HUES48 (cell line): ENCODE measurements around the gene PLEKHO1.

ENCODE experiments used
- H3K27ac ChIP-seq: one replicate; pipeline ENCODE4 v1.7.0; 2013; ENCODE audit warnings: low read depth, low read length, inconsistent platforms
- H3K27me3 ChIP-seq: 2 replicates; pipeline ENCODE4 v1.6.1; 2013; ENCODE audit warnings: mild to moderate bottlenecking, low read length; ENCODE audit not compliant: control insufficient read depth, insufficient read depth
- H3K36me3 ChIP-seq: 2 replicates; pipeline ENCODE4 v1.6.1; 2013; ENCODE audit warnings: low read length; ENCODE audit not compliant: control insufficient read depth, insufficient read depth
- H3K4me1 ChIP-seq: 2 replicates; pipeline ENCODE4 v1.6.1; 2013; ENCODE audit warnings: mild to moderate bottlenecking, low read length; ENCODE audit not compliant: control insufficient read depth, insufficient read depth
- H3K4me3 ChIP-seq: 2 replicates; pipeline ENCODE4 v1.5.1; 2013; ENCODE audit warnings: mild to moderate bottlenecking, low read depth, low read length
- H3K9ac ChIP-seq: 2 replicates; pipeline ENCODE4 v1.6.1; 2013; ENCODE audit warnings: mild to moderate bottlenecking, low read depth, low read length, moderate library complexity
- H3K9me3 ChIP-seq: 2 replicates; pipeline ENCODE4 v1.6.1; 2013; ENCODE audit warnings: low read length; ENCODE audit not compliant: control insufficient read depth, insufficient read depth

Gene PLEKHO1

DNA sequence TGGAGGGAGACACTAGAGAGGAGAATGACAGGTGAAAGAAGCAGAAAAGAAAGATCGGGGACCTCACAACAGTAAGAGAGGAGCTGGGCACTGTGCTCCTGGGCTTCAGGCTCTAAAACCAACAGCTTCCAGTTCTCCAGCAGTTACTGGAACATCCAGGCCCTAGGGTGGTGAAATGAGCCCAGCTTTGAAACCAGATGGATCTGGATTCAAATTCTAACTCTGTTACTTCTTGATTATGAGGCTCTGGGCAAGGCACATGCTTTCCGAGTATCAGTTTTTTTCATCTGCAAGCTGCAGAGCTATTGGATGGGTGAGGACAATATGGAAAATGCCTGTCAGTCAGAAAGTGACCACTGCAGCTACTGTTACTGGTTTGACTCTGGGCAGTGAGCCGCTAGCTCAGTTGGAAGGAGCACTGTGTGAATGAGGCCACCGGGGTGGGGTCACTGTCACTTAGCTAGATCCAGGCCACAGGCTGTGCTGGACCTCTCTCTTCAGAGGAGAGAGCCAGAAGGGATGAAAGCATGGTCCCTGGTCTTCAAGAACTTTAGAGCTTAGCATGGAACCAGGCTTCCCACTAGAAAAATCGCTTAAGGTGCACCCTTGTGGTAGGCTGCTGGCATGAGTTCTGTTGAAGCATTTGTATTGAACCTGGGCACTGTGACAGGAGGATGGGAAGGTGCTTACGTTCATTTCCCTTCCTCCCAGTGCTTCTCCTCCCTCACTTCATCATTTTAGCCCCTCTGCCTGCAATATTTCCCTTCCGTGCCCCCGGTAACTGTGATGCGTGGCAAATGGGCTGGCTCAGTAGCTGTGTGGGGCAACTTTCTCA, 12.2 kb downstream of the PLEKHO1 start:
- Histone ChIP-seq H3K27ac (peak overlapping the region; percentile 99), H3K27me3 (no peaks in the 10 kb centered on the region), H3K4me3 (peak overlapping the region; percentile 51), H3K4me1 (peaks cover 38% of the 10 kb centered on the region), H3K9ac (peak overlapping the region; percentile 80), H3K36me3 (peaks cover 31% of the 10 kb centered on the region), H3K9me3 (no peaks in the 10 kb centered on the region)

DNA sequence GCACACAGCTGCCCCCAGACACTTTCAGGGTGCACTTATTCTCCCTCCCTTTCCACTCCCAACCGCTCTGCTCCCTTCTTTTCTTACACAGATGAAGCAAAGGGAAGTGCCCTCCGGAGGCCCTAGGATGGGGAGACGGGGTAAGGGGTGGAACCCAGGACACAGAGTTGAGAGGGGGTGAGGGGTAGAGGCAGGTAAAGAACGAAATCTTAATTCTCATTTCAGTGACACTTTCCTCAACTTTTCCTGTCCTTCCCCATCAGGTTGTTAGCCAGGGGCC, 12.8 kb downstream of the PLEKHO1 start:
- Histone ChIP-seq H3K27me3 (no peaks in the 10 kb centered on the region), H3K9me3 (no peaks in the 10 kb centered on the region), H3K4me3 (peak overlapping the region; percentile 51), H3K27ac (peak overlapping the region; percentile 99), H3K36me3 (peaks cover 25% of the 10 kb centered on the region), H3K9ac (peak overlapping the region; percentile 80), H3K4me1 (peaks cover 38% of the 10 kb centered on the region)

DNA sequence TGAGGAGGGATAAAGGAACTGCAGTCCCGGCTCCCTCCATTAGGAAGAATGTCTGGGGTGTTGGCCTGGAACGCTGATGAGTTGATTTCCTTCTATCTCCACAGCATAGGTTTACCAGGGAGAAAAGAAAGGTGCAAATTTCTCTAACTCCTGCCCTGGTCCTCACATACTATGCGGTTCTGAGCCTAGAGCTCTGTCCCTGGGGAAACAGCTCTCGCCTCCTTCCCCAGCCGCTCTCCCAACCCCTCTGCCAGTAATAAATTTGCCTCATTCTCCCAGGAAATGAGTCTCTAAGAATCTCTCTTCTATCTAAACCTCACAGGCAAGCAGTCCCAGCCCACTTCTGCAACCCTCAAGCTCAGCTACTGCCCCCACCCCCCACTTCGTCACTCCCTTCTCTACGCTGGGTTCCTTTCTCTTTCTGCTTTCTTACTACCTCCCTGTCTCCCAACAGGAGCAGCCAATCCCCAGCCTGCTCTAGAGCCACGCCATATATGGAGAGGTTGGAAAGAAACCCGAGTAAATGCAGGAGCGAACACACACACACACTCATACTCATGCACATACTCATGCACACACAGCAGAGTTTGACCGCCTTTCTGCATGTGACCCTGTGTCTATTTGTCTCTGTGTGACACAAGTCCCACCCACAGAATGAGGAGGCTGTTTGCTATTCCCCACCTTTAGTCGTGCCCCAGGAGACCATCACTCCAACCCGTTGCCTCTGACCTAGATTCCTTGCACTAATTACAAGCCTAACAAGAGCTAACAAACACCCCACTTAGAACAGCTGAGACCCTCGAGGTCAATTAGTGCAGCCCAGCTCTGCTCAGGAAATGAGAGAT, 13.4 kb downstream of the PLEKHO1 start:
- Histone ChIP-seq H3K36me3 (peaks cover 19% of the 10 kb centered on the region), H3K4me3 (peak overlapping the region; percentile 51), H3K4me1 (peaks cover 38% of the 10 kb centered on the region), H3K27me3 (no peaks in the 10 kb centered on the region), H3K9me3 (no peaks in the 10 kb centered on the region), H3K27ac (peak overlapping the region; percentile 99), H3K9ac (peak overlapping the region; percentile 80)

DNA sequence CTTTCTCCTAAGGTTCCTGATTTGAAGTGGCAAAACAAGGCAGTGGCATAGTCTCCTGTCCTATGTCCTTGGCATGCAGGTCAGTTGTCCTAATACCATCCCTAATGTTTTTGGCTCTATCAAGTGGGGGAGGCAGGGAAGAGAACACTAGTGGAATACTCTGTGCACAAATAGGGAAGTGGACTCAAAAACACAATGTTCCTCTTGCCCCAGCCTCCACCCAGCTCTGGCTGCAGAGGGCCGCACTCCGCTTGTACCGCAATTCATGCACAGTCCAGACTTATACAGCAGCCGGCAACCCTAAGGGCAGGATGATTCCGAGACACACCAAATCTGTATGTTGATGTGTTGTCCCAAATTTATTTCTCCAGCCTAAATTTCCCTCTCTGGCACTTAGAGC, 14.5 kb downstream of the PLEKHO1 start:
- Histone ChIP-seq H3K9ac (no peak overlapping the region), H3K4me3 (no peak overlapping the region), H3K9me3 (no peaks in the 10 kb centered on the region), H3K27ac (no peak overlapping the region), H3K4me1 (peaks cover 38% of the 10 kb centered on the region), H3K36me3 (peaks cover 8% of the 10 kb centered on the region), H3K27me3 (no peaks in the 10 kb centered on the region)

DNA sequence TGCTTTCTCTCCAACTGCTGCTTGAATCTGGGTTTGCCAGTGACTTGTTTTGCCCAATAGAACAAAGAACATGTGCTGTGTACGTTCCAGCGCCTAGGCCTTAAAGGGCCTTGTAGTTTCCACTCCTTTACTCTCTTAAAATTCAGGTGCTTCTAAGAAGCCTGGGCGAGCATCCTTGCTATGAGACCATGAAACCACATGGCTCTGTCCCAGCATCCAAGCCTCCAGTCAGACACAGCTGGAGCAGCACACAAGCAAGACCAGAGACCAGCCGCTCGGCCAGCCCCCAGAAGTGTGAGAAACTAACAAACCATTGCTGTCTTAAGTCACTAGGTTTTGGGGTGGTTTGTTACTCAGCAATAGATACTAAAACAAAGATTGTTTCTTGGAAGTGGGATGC, 15.1 kb downstream of the PLEKHO1 start:
- Histone ChIP-seq H3K4me3 (no peak overlapping the region), H3K4me1 (peaks cover 38% of the 10 kb centered on the region), H3K9ac (no peak overlapping the region), H3K36me3 (peaks cover 2% of the 10 kb centered on the region), H3K9me3 (no peaks in the 10 kb centered on the region), H3K27ac (no peak overlapping the region), H3K27me3 (no peaks in the 10 kb centered on the region)

DNA sequence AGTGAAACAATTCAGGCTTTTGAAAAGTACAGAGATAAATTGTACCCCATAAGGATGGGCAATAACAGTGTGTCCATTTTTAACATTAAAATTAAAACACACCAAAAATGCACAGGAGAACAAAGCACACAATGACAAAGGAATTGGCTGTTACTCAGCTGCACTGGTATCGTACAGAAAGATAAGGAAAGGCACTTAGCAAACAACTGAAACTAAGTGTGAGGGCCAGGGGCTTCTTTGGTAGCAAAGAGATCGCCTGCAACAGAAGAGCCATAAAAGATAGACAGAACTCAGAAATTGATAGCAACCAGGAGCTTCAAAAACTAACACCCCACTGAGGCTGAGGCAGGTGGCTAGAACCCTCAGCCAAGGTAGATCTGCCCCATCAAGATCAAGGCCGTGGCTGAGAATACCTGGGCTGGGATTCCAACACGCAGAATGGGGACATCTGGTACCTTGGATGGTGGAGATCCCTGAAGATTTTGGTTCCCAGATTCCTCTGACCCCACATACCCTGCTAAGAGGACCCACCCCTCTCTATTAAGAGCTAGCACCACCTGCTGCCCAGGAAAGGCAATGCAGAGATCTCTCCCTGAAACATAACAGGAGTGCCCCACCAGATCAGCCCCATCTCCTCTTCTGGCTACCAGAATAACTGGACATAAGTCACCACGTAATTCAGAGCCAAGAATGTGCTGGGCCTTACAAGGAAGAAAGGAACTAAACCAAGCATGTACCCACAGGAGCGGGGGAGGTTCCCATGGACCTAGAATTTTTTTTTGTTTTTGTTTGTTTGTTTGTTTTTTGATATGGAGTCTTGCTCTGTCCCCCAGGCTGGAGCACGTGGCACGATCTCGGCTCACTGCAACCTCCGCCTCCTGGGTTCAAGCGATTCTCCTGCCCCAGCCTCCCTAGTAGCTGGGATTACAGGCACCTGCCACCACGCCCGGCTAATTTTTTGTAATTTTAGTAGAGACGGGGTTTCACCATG, 16.2 kb downstream of the PLEKHO1 start:
- Histone ChIP-seq H3K27me3 (no peaks in the 10 kb centered on the region), H3K4me1 (peaks cover 34% of the 10 kb centered on the region), H3K4me3 (no peak overlapping the region), H3K27ac (no peak overlapping the region), H3K9ac (no peak overlapping the region), H3K9me3 (no peaks in the 10 kb centered on the region), H3K36me3 (no peaks in the 10 kb centered on the region)

DNA sequence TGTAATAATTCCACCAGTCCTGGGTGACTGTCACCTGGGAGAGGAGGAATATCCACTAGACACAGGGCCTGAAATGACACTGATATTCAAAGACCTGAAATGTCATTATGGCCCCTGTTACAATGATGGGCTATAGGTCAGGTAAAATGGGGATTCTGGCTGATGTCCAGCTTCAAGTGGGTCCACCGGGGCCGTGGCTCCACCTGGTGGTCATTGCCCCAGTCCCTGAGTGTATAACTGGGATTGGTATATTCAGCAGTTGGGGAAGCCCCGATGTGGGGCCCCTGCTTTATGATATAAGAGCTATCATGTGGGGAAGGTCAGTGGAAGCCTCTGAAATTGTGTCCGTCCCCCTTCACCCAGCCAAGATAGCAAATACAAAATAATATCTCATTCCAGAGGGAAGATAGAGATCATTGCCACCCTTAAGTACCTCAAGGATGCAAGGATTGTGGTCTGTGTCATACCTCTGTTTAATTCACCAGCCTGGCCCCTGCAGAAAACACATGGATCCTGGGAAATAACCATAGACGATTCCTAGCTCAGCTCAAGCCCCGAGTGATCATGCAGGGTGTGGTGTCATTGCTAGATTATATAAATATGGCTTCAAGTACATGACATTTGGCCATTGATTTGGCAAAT, 19.4 kb downstream of the PLEKHO1 start:
- Histone ChIP-seq H3K9ac (no peak overlapping the region), H3K4me3 (no peak overlapping the region), H3K36me3 (no peaks in the 10 kb centered on the region), H3K27ac (no peak overlapping the region), H3K4me1 (peaks cover 5% of the 10 kb centered on the region; the same call in 1 of the 2 replicates), H3K27me3 (no peaks in the 10 kb centered on the region), H3K9me3 (no peaks in the 10 kb centered on the region)

DNA sequence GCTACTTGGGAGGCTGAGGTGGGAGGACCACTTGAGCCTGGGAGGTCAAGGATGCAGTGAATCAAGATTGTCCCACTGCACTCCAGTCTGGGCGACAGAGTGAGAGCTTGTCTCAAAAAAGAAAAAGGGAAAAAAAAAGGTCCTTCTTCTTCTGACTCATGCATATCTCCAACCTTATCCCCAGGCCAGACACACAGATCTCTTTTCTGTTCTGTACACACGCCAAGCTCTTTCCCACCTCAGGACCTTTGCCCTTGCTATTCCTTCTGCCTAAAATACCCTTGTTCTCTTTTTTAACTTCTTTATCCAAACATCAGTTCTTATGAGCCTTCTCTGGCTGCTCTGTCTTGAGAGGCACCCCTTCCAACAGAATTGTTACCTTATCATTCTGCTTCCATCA, 22.1 kb downstream of the PLEKHO1 start:
- Histone ChIP-seq H3K36me3 (no peaks in the 10 kb centered on the region), H3K9me3 (no peaks in the 10 kb centered on the region), H3K4me1 (no peaks in the 10 kb centered on the region), H3K27ac (no peak overlapping the region), H3K9ac (no peak overlapping the region), H3K27me3 (no peaks in the 10 kb centered on the region), H3K4me3 (no peak overlapping the region)

DNA sequence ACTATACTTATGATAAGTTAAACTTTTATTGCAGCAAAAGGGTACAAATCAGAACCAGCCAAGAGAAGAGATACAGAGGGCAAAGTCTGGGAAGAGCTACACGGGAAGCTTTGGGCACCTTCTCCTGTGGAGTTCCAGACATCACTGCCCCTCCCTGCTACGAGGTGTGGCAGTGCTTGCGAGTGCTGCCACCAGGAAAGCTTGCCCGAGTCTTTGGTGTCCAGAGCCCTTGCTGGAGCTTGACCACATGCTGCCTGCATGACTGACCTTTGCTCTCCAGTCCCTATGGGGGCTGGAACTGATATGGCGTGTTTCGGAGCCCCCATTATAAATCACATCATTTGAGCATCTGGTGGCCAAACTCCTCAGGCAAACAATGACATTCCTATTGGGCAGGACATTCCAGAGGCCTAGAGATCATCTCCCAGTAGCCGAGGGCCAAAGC, 23.4 kb downstream of the PLEKHO1 start:
- H3K4me3 ChIP-seq, result no peak overlapping the region
- H3K27ac ChIP-seq, result no peak overlapping the region
- no peaks in the 10 kb centered on the region for H3K36me3 ChIP-seq
- H3K4me1 ChIP-seq, result no peaks in the 10 kb centered on the region
- H3K9ac ChIP-seq, result no peak overlapping the region
- no peaks in the 10 kb centered on the region for H3K27me3 ChIP-seq
- no peaks in the 10 kb centered on the region for H3K9me3 ChIP-seq

DNA sequence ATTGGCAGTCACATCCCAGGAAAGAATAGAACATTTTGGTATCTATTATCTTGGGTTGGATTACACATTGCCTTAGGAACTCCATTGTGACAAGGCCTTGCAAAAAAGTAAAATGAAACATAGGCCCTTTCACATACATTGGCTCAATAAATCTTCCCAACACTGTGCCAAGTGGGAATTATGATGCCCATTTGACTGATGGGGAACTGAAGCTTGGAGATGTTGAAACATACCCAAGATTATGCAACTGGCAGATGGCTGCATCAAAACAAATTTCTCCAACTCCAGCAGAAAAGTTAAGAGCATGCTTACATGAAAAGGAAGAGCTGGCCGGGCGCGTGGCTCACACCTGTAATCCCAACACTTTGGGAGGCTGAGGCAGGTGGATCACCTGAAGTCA, 26.9 kb downstream of the PLEKHO1 start:
- Histone ChIP-seq H3K9me3 (no peaks in the 10 kb centered on the region), H3K27ac (no peak overlapping the region), H3K9ac (no peak overlapping the region), H3K4me1 (no peaks in the 10 kb centered on the region), H3K36me3 (no peaks in the 10 kb centered on the region), H3K4me3 (no peak overlapping the region), H3K27me3 (no peaks in the 10 kb centered on the region)
